ENCODE results near the gene MRAS. TPM values are rescaled to one million over a fixed set of nuclear protein-coding genes. Genes with fewer than 3 reads are reported as not detected.
"Not testable (repeated sequence)": the region's sequence is repeated elsewhere in the genome, so short reads cannot be mapped to it uniquely, and the experiment has no call there.

The MRAS gene
- total RNA-seq, 1 donor from 2014 or later: 6.8 TPM

DNA sequence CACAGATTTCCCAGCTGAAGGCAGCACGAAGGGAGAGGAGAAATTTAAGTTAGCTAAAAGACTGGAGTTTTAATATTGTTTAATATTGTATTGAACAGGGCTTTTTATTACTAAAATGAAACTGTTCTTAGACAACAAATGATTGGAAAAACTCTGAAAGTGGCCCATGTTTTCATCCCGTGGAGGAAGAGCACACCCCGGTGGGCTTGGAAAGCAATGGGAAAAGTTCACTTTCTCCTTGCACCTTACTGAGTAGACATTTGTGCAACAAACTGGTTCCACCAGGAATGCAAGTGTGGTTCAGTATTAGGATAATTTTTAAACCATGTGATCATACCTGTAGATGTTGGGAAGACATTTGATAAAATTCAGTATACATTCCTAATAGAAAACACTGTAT is 77.8 kb downstream of the MRAS start:
- no peak for DNase-seq

DNA sequence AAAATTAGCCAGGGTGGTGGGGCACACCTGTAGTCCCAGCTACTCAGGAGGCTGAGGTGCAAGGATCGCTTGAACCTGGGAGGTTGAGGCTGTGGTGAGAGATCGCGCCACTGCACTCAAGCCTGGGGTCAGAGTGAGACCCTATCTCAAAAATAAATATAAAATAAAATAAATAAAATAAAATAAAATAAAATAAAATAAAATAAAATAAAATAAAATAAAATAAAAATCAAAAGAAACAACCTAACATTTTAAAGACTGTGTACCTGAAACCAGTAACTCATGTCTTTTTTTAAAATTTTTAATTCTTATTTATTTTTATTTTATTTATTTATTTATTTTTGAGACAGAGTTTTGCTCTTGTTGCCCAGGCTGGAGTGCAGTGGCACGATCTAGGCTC is 78.4 kb downstream of the MRAS start:
- not testable (repeated sequence) for DNase-seq

DNA sequence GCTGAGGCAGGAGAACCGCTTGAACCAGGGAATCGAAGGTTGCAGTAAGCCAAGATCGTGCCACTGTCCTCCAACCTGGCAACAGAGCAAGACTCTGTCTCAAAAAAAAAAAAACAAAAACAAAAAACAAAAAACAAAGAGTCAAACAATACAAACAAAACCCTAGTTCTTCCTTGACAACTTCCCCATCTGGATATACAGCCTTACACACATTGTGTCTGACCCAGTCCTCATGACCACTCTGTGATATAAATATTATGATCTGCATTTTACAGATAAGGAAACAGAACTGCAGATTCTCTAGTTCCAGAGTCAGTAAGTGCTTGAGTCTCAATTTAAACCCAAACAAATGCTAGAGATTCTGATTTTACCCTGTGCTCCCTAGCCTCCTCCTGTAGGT is 81.3 kb downstream of the MRAS start:
- no peak for DNase-seq

DNA sequence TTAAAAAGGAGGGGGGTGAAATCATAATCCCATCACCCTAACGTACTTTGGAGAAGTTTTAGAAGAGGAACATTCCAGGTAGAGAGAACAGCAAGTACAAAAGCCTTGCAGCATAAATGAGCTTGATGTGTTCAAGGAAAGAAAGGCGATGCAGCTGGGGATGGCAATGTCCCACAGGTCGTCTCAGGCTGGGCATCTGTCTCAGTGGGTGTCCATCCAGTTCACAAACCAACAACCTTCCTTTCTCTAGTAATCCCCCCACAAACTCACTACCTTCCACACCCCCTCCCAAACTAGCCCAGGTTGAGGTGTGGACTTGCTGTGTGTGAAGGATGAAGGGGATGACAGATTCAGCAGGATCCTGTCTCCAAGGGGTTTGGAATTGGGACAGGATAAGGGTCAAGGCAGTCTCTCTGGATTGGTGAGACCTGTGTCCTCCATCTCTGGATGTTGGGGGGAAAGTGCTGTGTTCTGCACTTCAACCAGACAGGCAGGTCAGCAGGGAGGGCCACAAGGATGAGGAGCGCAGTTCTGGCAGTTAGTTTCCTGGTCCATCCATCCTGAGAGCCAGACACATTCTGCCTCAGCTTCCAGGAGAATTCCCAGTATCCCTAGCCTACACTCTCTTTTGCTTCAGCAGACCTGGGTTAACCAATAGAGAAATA is 84.3 kb downstream of the MRAS start:
- no peak for DNase-seq

DNA sequence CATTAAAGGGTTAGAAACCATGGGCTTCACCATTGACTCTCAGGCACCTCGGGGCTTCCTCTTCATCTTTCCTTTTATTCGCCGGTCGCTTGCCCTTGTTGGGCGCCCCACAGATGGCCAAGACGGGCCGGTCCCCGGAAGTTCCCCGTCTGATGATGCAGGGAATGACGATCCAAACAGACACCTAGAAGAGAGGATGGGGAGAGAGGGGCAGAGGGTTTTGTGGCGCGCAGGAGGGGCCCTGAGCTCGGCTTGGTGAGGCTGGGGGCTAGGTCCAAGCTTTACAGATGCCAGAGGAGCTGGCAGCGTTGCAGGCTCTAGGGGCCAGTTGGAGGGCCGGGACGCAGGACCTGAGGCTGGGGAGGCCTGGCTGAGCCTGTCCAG is 85.5 kb downstream of the MRAS start:
- no peak for DNase-seq

DNA sequence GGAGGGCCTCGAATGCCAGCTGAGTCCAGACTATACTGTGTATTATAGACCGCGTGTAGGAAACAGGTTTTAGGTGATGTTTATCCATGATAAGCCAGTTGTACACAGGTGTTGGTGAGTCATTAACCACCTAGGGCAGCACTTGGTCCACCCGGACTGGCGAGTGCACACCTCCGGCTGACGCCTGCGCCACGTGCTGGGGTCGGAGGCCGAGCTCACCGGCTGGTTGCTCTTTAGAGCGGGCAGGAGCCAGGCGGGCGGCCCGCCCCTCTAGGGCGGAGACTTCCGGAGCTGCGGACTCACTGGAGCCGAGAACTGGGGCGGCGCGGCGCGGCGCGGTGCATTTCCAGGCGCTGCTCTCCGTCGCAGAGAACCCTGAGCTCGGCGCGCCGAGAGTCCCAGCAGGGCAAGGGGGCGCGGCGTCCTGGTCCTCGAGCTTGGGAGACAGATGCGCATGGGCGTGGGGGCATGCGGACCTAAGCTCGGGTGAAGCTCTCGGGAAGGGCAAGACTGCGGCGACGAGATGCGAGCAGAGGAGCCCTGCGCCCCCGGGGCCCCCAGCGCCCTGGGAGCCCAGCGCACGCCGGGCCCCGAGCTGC is 86.0 kb downstream of the MRAS start, which contains the start of gene ESYT3:
TSS of gene ESYT3 (plus strand) at position 341 of the 599 bp plus-strand sequence. CDS start at position 524, 183 bp downstream.
- DNase-seq: peak; percentile 47

DNA sequence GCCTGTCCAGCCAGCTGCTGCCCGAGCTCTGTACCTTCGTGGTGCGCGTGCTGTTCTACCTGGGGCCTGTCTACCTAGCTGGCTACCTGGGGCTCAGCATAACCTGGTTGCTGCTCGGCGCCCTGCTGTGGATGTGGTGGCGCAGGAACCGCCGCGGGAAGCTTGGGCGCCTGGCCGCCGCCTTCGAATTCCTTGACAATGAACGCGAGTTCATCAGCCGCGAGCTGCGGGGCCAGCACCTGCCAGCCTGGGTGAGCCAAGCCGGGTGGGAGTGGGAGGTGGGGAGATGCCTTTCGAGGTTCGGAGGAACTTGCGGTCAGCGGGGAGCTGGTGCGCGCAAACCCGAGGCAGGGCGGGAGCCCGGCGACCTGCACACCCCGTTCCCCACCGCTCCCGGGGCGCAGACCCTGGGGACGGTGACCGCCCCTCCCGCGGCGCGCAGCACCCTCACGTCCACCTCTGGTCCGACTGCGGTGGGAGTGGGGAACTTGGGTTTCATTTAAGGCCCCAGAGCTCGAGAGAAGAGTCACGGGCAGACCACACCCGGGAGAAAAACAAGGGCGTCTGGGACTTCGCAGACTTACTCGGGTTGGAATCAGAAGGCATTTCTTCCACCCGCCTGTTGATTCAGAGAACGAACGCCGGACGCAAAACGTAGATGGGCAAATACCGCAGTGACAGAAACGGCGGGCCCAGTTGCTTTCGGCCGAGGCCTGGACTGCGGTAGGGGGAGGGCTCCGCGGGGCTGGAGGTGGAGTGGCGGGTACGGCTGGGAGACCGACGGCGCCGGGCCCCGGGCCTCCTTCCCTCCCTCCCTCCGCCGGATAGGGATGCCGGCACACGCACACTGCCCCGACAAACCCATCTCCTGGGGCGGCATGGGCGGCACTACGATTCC is 86.7 kb downstream of the MRAS start:
- no peak for DNase-seq

DNA sequence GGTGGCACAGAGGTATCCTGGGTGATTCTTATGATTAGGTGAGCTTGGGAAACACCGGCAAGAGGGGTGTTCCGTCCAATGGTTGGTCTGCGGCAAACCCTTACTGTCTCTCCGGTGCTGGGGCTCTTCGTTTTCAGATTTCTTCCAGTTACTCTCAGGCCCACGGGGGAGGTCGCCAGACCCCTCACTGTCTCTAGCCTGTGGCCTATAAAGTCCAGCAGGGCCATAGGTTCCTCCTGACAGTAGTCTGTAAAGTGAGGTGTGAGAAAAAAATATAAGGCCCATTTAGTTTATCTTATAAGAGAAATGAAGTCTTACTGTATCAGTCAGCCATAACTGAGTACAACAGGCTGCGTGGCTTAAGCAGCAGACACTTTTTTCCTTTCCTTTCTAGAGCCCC is 87.5 kb downstream of the MRAS start:
- no peak for DNase-seq

DNA sequence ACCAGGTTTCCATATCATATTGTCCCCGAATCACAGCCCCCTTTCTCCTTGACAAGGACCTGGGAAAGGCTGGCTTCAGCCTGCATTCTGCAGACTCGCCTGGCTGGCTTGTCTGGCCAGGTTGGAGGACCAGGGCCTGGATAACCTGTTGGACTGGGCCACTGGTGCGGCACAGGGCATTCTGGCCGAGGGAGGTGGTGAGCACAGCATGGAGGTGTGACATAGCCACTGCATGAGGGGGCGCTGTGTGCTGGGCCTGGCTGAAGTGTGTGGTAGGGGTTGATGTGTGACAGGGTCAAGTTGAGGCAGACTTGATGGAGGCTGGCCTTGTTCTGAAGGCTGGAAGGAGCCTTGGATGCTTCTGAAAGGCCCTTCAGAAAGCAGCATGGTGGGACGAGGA is 88.9 kb downstream of the MRAS start:
- no peak for DNase-seq

DNA sequence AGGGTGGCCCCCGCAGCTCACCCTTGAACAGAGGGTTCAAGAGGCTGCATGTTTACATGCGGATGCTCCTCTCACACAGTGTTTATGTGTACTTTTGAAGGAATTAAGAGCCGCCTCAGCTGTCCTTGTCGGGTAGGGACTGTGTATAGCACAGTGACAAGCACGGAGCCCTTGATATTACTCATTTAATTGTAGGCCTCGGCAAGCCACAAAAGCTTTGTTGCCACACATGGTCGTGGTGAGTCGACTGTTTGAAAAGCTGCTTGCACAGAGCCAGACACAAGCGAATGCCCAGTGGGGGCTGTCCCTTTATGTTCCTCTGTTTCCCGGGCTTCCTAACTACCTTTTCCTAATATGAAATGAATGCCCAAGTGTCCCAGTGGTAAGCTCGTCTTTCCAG is 90.5 kb downstream of the MRAS start:
- DNase-seq: no peak

DNA sequence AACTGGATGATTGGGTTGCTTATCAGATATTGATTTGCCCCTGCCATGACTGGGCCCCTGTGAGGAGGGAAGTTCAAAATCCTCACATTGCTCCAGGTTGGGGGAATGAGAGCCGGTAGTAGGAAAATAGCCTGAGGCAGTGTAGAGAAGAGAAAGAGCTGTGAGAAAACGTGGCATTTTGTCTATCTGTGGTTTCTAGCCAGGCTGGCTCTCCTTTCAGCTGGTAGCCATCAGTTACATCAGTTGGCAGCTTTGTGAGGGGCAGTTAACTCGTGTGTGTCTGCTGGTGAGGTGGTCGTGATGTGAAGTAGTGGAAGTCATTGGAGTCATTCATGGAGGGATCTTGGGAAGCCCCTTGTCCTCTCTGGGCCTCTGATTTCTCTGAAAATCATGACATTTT is 91.3 kb downstream of the MRAS start:
- DNase-seq: no peak

DNA sequence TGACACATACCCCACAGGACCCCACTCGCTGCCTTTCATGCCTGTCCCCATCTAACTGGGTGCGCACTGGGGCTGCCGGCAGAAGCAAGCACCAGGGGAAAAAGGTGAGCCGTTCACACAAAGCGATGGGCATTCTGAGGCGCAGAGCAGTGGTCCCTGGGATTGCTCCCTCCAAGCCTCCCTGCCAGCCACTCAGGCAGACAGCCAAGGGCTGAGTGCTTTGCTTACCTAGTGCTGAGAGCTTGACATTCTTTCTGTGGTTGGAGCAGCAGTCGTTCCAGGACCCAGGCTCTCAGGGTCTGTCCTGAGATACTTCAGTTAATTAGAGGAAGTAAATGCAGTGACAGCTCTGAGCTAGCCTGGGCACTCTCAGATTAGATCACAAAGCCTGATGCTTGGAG is 91.7 kb downstream of the MRAS start:
- no peak for DNase-seq

DNA sequence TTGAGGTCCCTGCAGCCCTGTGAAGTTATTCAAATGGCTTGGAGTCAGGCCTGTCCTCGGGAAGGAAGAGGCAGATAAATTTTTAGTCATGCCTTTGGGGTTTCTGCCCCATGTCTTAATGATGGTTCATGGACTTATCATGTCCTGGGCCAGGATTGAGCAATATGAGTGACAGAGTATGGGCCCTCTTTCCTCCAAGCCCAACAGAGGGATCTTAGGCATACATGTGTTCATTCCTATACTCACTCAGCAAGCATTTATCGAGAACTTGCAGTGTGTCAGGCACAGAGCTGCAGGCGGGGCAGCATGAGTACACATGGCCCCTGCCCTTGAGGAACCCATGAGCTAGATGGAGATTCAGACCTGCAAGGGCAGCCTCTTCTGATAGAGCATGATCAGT is 92.2 kb downstream of the MRAS start:
- DNase-seq: no peak

DNA sequence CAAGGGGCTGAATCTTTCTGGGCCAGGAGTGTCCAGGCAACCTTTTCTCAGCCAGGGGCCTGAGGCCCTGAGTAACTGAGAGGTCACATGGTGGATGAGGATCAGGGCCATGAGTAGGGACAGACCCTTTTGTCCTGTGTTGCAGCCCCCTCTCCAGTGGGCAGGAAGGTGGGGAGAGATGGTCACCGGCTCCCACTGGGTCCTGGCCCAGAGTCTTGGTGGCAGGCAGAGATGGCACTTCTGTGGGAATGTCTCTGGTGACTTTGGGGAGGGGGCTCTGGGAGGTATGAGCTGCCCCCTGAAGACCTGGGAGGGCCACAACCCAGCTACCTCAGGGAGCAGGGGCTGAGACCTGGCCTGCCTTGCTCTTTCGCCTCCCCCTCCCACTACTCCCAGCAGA is 92.9 kb downstream of the MRAS start:
- DNase-seq: no peak

DNA sequence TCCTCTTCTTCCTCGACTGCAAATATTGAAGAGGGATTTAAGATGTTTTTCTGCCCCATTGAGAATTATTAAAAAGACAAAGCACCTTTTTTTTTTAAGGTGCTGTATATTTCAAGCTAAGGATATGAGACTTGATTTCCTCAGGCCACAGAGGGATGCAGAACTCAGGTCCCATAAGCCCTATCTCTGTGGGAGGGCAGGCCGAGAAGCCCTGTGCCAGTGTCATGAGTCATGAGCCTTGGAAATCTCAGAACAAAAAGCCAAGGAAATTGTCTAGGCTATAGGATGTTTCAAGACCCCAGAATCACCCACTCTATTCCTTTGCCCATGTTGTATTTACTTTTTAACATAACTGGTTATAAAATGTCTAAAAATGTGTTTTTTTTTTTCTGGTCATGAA is 93.4 kb downstream of the MRAS start:
- DNase-seq: no peak

DNA sequence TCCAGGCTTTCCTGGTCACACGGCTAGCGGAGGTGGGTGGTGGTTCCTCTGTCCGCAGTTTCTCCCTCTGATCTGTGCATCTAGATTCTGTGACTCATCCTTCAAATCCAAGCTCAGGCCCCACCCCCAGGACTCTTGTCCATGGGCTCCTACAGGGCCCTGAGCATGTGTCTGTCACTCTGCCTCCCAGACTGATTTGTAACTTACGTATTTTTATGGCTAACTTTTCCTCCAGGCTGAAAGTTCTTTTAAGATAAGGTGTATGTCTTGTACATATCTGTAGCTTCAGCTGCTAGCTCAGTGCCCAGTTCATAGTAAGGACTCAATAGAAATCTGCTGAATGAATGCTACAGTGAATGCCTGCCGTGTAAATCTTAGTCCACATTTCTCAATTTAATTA is 94.1 kb downstream of the MRAS start:
- DNase-seq: no peak

DNA sequence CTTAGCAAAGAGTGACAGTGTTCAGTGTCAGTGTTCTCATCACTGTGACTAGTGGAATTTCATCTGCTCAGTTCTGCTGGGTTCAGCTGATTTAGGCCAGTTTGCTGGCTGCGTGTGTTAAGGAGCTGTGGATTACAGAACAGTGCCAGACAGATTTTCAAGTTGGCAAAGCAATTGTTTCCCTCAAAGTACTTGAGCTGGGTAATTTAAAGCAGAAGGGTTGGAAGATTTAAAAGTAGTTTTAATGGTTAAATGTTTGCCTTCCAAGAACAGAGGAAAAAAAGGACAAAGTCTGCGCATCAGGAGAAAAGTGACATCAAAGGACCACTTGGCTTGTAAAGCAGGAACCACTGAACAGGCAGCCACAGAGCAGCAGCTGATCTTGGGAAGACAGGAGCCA is 94.7 kb downstream of the MRAS start:
- no peak for DNase-seq

DNA sequence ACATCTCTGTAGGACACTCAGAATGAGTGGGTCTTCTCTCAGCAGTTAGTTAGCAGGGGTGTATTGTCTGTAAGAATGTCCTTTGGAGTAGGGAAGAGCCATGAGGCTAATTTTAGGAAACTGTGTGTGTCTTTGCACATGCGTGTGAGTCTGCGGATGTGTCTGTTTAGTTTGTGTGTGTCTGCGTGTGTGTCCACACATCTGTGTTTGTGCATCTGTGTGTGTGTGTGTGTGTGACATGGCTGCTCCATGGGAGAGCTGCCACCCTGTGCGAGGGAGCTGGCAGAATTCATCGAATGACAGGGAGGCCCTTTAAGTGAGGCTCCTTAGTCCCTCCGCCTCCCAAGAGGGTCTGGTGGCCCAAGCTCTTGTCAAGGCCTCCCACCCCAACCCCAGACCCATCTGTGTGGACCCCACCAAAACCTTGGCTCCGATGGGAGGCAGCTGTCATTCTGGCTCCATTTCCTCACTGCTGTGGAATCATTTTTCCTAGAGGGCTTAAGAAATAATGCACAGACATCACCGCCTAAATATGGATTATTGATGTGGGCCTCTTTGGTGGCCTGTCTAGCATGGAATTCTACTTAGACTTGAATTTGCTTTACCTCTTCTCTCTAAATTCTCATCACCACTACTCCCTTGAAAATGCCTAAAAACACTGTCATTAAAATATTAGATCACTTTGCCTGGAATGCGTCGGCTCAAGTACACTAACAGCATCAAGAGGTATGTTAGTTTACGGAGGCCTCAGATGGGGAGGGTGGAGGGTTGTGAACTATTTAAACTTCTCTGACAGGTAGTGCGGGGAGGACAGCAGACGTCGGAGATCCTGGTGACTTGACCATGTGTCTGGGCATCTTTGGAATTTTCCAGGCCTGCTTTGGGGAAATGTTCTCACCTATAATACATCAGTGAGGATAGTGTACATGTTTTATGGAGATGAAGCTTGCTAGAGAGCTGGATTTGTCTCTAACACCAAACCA is 95.4 kb downstream of the MRAS start:
- DNase-seq: no peak

DNA sequence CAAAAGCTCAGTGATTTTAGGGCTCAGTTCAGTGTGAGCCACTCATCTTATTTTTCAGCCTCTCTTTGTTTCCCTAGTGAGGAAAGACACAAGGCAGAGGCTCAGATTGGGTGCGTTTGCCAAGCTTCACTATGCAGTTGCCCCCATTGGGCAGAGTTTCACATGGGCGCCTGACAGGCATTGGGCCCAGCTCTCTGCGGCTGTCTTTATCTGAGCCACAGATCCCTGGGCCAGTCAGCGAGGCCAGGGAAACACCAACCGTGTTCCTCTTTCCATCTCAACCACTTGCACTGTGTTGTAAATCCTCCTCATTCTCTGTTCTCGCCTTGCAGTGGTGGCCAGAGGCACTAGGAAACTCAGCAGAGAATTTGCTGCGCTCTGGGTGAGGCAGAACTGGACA is 96.9 kb downstream of the MRAS start:
- DNase-seq: no peak

DNA sequence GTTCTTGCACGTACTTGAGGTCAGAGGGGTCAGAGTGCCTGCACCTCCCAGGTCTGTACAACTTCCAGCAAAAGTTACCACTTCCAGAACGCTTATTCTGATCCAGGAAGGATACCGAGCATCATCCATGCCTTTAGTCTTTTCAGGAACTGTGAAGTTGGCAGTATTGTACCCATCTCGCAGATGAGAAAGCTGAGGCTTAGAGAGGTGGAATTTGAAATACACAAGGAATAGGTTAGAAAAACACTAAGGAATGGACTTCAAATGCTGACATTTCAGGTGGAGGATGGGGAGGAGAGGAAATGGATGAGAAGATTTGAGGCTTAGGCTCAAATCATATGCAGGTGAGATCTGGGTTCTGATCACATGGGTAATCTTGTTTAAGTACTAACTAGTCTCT is 97.3 kb downstream of the MRAS start:
- no peak for DNase-seq

DNA sequence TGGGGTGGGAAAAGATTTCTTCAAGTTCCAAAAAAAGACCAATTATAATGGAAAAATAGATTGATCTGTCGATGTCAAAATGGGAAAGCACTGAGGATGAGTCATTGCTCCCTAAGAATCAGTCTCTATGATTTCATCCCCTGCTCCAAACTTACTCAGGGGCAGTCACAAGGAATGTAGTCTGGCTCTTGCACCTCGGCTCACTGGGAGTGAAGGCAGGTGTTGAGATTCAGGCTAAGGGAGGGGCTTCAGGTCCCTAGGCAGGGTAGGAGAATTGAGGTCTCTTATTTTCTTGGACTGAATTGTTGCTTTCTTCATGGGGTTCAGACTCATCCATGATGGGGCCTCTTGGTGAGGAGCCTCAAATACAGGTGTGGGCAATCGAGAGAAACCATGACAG is 100.3 kb downstream of the MRAS start:
- DNase-seq: no peak

DNA sequence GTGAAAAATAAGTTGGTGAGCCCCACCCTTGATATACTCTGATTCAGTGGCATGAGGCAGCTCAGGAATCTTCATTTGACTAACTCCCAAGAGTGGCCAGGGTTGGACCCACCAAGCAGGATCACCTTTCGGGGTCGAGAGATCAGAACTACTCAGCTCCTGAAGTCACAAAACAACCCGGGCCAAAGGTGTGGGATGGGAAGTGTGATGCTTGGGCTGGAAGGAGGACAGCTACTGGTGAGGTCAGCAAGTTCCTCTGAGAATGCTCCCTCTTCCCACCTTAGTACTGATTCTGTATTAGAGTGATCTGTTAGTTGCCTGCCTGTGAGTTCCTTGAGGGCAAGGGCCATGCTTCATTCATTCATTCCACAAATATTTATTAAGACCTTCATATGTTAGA is 101.1 kb downstream of the MRAS start:
- no peak for DNase-seq

DNA sequence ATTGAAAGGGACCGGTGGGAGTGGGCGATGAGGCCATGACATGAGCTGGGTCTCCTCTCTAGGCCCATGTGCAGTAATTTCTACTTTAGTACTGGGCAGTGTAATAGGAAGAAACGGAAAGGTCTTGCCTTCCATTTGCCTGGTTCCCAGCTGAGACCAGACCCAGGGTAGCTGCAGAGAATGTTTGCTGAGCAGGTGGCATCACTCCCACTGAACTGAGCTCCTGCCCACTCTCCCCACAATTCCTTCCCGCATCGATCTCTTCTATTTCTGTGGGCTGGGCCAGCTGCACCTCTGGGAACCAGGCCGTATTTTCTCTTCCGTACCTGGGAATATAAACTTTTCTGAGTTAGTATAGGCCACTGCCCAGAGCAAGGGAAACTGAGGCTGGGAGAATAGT is 101.8 kb downstream of the MRAS start:
- no peak for DNase-seq

All from dermis blood vessel endothelial cell (primary cell).